Natural killer cell (primary cell): Measurements from ENCODE around the gene FAM168B. TPM values are rescaled to one million over a fixed set of nuclear protein-coding genes. Genes with fewer than 3 reads are reported as not detected.

Experiments used
- ATAC-seq, 3 donors: fragments of 150-1000 bp in 2 of 3; fragments of 200-7000 bp in 1 of 3; cut with Tn5 transposase; 1 replicate in 1 of 3; 2 replicates in 2 of 3; pipeline ENCODE4 v1.10.0; 2021; ENCODE audit warnings: mild to moderate bottlenecking in 2 of 3, moderate library complexity in 2 of 3
- DNase-seq, 2 donors: peaks; one replicate each; pipeline versions ENCODE4 v3.0.0 to v3.0.0-alpha.2; 2013 to 2021; ENCODE audit warnings: mixed read lengths in 1 of 2
- H3K27ac ChIP-seq: one replicate; pipeline ENCODE4 v1.5.1; 2013; ENCODE audit warnings: mild to moderate bottlenecking, low read length
- H3K27me3 ChIP-seq: one replicate; pipeline ENCODE4 v1.6.1; 2013; ENCODE audit warnings: low read length; ENCODE audit not compliant: control insufficient read depth, insufficient read depth
- H3K36me3 ChIP-seq: one replicate; pipeline ENCODE4 v1.6.1; 2013; ENCODE audit warnings: low read length; ENCODE audit not compliant: control insufficient read depth, insufficient read depth
- H3K4me1 ChIP-seq: one replicate; pipeline ENCODE4 v1.6.1; 2013; ENCODE audit warnings: low read length; ENCODE audit not compliant: control insufficient read depth, insufficient read depth
- H3K4me3 ChIP-seq: one replicate; pipeline ENCODE4 v1.5.1; 2013; ENCODE audit warnings: low read length
- H3K9me3 ChIP-seq: one replicate; pipeline ENCODE4 v1.6.1; 2013; ENCODE audit warnings: low read length; ENCODE audit not compliant: control insufficient read depth, insufficient read depth
- H3K27ac Mint-ChIP-seq, 2 donors: one replicate each; pipeline ENCODE4 v1.8.0; 2022; ENCODE audit warnings: mild to moderate bottlenecking in 2 of 2, mixed read lengths in 2 of 2, moderate library complexity in 1 of 2
- H3K27me3 Mint-ChIP-seq, 2 donors: one replicate each; pipeline ENCODE4 v1.8.0; 2022; ENCODE audit warnings: low read depth in 2 of 2, mixed read lengths in 2 of 2
- H3K36me3 Mint-ChIP-seq: one replicate; pipeline ENCODE4 v1.8.0; 2022; ENCODE audit warnings: mixed read lengths
- H3K4me1 Mint-ChIP-seq, 2 donors: one replicate each; pipeline ENCODE4 v1.8.0; 2022; ENCODE audit warnings: mixed read lengths in 2 of 2
- H3K4me3 Mint-ChIP-seq: one replicate; pipeline ENCODE4 v1.8.0; 2022; ENCODE audit warnings: mild to moderate bottlenecking, moderate library complexity, mixed read lengths
- H3K9me3 Mint-ChIP-seq, 2 donors: one replicate each; pipeline ENCODE4 v1.8.0; 2022; ENCODE audit warnings: mixed read lengths in 2 of 2
- WGBS: methylation state at CpG from one replicate; pipeline ENCODE4 v1.1.7; 2013; ENCODE audit warnings: missing lambda C conversion rate; ENCODE audit not compliant: insufficient coverage; 5-methylcytosine and 5-hydroxymethylcytosine counted together
- intact Hi-C: fragments of 100-400 bp; cut with micrococcal nuclease; formaldehyde crosslinking; loops from one replicate; pipeline ENCODE4 v1.14.2; 2022
- total RNA-seq, 4 donors: library from RNA; stranded (reverse); fragments of 120-200 nt in 1 of 4; gene quantifications; one replicate each; pipeline versions ENCODE4 v1.2.3 to v1.2.4, GENCODE V29; 2013 to 2022
- TF ChIP-seq, protein P1 (sequence below): fragments of 200-600 bp; IDR thresholded peaks from one replicate; pipeline ENCODE4 v1.8.0; 2022; ENCODE audit warnings: antibody characterized with exemption

The FAM168B gene
- total RNA-seq, 3 donors from 2014 or later (not counting 1 experiment from before 2014, with no cell fraction given): 56.0 to 70.7 (median 65.3) TPM

- Histone ChIP-seq H3K27ac (peak within 1 kb of the TSS; percentile 84), H3K4me3 (peak within 1 kb of the TSS; percentile 100), H3K9me3 (no peaks in the 10 kb centered on the region), H3K36me3 (peaks cover 2% of the 10 kb centered on the region), H3K27me3 (no peaks in the 10 kb centered on the region), H3K4me1 (peaks cover 26% of the 10 kb centered on the region)
- no peaks in the 10 kb centered on the region for H3K27me3 Mint-ChIP-seq
- intact Hi-C loops: loop anchor here (10.0 kb wide), 1 partner anchor 311 kb away; no protein-coding TSS in a partner anchor
- no peaks in the 10 kb centered on the region for H3K36me3 Mint-ChIP-seq
- H3K9me3 Mint-ChIP-seq: no peaks in the 10 kb centered on the region
- peak within 1 kb of the TSS; percentile 94 for H3K4me3 Mint-ChIP-seq
- WGBS: under 1% methylated on average over 66 of the region's 66 CpGs
- DNase-seq: peak; percentile 96
- H3K27ac Mint-ChIP-seq: peak within 1 kb of the TSS; percentile 89 to 96
- peaks cover 41 to 49% of the 10 kb centered on the region in 2 donors for H3K4me1 Mint-ChIP-seq
- peak; percentile 73 to 89 (median 88) for ATAC-seq
- TF ChIP-seq, protein P1, sequence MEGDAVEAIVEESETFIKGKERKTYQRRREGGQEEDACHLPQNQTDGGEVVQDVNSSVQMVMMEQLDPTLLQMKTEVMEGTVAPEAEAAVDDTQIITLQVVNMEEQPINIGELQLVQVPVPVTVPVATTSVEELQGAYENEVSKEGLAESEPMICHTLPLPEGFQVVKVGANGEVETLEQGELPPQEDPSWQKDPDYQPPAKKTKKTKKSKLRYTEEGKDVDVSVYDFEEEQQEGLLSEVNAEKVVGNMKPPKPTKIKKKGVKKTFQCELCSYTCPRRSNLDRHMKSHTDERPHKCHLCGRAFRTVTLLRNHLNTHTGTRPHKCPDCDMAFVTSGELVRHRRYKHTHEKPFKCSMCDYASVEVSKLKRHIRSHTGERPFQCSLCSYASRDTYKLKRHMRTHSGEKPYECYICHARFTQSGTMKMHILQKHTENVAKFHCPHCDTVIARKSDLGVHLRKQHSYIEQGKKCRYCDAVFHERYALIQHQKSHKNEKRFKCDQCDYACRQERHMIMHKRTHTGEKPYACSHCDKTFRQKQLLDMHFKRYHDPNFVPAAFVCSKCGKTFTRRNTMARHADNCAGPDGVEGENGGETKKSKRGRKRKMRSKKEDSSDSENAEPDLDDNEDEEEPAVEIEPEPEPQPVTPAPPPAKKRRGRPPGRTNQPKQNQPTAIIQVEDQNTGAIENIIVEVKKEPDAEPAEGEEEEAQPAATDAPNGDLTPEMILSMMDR: no peak
Measured at GRCh38 chr2:131105156-131105949, 12.1 kb upstream of the FAM168B start, which contains the start of gene PLEKHB2. TSS of gene PLEKHB2 (plus strand) at chr2:131105336. CDS start at chr2:131120942, 15,606 bp downstream.

DNA sequence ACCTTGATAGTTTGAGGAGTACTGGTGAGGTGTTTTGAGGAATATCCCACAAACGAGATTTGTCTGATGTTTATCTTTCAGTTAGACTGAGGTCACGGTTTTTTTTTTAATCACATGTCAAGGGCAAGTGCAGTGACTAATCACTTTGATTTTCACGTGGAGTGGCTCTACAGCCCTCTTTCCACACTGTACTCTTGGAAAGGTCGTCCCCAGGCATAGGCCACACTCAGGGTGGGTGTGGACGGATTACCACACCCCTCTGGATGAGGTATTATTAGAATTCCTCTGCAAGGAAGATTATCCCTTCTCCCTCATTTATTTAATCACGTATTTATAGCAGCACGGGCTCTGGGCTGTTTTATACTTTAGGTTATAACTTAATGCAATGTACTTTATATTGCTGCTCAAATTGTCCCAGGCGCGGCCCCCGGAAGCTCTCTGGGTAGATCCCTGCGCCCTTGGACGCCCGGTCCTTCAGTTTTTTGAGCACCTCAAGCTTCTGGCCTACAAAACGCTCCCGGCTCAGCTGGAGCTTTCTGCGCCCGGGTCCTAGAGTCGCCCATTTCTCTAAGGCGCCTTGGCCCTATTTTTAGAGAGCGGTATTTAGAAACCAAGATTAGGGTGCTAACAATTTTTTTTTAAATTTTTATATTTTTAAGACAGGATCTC is 11.4 kb upstream of the FAM168B start:
- TF ChIP-seq, protein P1: no peak
- ATAC-seq (peak; percentile 69 to 86 (median 73)), DNase-seq (peak in 1 of 2 donors; percentile 81)
- intact Hi-C loops: loop anchor here (1.0 to 10.0 kb wide), 2 partner anchors 11 to 310 kb away; partner anchors contain the start of gene FAM168B
- Mint-ChIP-seq H3K9me3 (no peaks in the 10 kb centered on the region), H3K27ac (peak overlapping the region; percentile 89 to 96), H3K27me3 (no peaks in the 10 kb centered on the region), H3K4me3 (peak overlapping the region; percentile 94), H3K4me1 (peaks cover 40 to 45% of the 10 kb centered on the region in 2 donors), H3K36me3 (no peaks in the 10 kb centered on the region)
- H3K36me3 ChIP-seq: peaks cover 2% of the 10 kb centered on the region
- H3K4me3 ChIP-seq: peak overlapping the region; percentile 100
- peaks cover 26% of the 10 kb centered on the region for H3K4me1 ChIP-seq
- under 1% methylated on average over 14 of the region's 20 CpGs for WGBS
- no peaks in the 10 kb centered on the region for H3K27me3 ChIP-seq
- H3K9me3 ChIP-seq: no peaks in the 10 kb centered on the region
- peak overlapping the region; percentile 84 for H3K27ac ChIP-seq

DNA sequence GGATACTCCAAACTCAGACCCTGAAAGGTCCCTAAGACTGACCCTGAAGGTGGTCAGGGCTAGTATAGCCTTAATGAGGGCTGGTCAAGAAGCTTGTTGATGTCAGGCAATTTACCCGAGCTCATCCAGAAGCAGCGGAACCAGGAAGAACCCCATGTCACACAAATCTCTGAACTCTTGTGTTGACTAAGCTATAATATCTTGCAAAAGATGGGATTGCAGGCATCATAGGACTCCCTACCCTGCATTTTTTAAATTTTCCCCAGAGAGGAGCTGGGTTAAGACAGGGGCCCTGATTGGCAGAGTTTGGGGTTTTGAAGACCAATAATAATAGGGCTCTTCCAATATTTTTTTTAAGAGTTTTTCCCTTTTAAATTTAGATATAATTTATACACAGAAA is 9.9 kb upstream of the FAM168B start:
- DNase-seq: no peak
- intact Hi-C loops: loop anchor here (10.0 kb wide), 1 partner anchor 308 kb away; no protein-coding TSS in a partner anchor
- Histone ChIP-seq H3K4me3 (no peak overlapping the region), H3K4me1 (peaks cover 26% of the 10 kb centered on the region), H3K36me3 (peaks cover 2% of the 10 kb centered on the region), H3K27me3 (no peaks in the 10 kb centered on the region), H3K9me3 (no peaks in the 10 kb centered on the region), H3K27ac (no peak overlapping the region)
- TF ChIP-seq, protein P1: no peak
- no peak for ATAC-seq
- WGBS: 95% methylated on average over 2 of the region's 2 CpGs
- Mint-ChIP-seq H3K36me3 (no peaks in the 10 kb centered on the region), H3K4me1 (peaks cover 37 to 39% of the 10 kb centered on the region in 2 donors), H3K27ac (no peak overlapping the region), H3K27me3 (no peaks in the 10 kb centered on the region), H3K9me3 (no peaks in the 10 kb centered on the region), H3K4me3 (no peak overlapping the region)
